ENCODE measurements around the gene PRICKLE1.
A peak's percentile ranks its signal among the peaks of the same experiment; 100 is the strongest.
"Not testable (repeated sequence)": the region's sequence is repeated elsewhere in the genome, so short reads cannot be mapped to it uniquely, and the experiment has no call there.

PRICKLE1 gene

GRCh38 chr12:42552822-42553221 lies 36.7 kb downstream of the PRICKLE1 start:
- no peak for DNase-seq

- DNase-seq = no peak
These were observed 38.7 kb downstream of the PRICKLE1 start for GRCh38 chr12:42550800-42551199.

GRCh38 chr12:42546709-42547108 lies 42.8 kb downstream of the PRICKLE1 start:
- no peak for DNase-seq

GRCh38 chr12:42541965-42542364 lies 47.6 kb downstream of the PRICKLE1 start:
- DNase-seq = no peak

GRCh38 chr12:42541308-42541707 lies 48.2 kb downstream of the PRICKLE1 start:
- not testable (repeated sequence) for DNase-seq

GRCh38 chr12:42539696-42540095 lies 49.9 kb downstream of the PRICKLE1 start:
- no peak for DNase-seq

GRCh38 chr12:42538203-42538602 lies 51.3 kb downstream of the PRICKLE1 start:
- DNase-seq = no peak

- DNase-seq = no peak
These were observed 55.2 kb downstream of the PRICKLE1 start for GRCh38 chr12:42534184-42534838.

GRCh38 chr12:42530284-42530683 lies 59.3 kb downstream of the PRICKLE1 start:
- DNase-seq = no peak

- no peak for DNase-seq
These were observed 64.1 kb downstream of the PRICKLE1 start for GRCh38 chr12:42525444-42525843.

GRCh38 chr12:42524716-42525115 lies 64.8 kb downstream of the PRICKLE1 start:
- no peak for DNase-seq

GRCh38 chr12:42516573-42516972 lies 73.0 kb downstream of the PRICKLE1 start:
- no peak for DNase-seq

- DNase-seq = no peak
These were observed 77.9 kb downstream of the PRICKLE1 start for GRCh38 chr12:42511656-42512055.

GRCh38 chr12:42510823-42511222 lies 78.7 kb downstream of the PRICKLE1 start:
- no peak for DNase-seq

GRCh38 chr12:42508913-42509460 lies 80.6 kb downstream of the PRICKLE1 start:
- no peak for DNase-seq

- no peak for DNase-seq
These were observed 82.0 kb downstream of the PRICKLE1 start for GRCh38 chr12:42507565-42507964.

- no peak for DNase-seq
These were observed 82.5 kb downstream of the PRICKLE1 start for GRCh38 chr12:42507081-42507480.

- peak; percentile 46 for DNase-seq
These were observed 85.5 kb downstream of the PRICKLE1 start for GRCh38 chr12:42504049-42504448.

- DNase-seq = no peak
These were observed 86.9 kb downstream of the PRICKLE1 start for GRCh38 chr12:42502682-42503081.

GRCh38 chr12:42498549-42499247 lies 90.8 kb downstream of the PRICKLE1 start:
- DNase-seq = no peak

- DNase-seq = no peak
These were observed 92.7 kb downstream of the PRICKLE1 start for GRCh38 chr12:42496886-42497285.

GRCh38 chr12:42495244-42495643 lies 94.3 kb downstream of the PRICKLE1 start:
- DNase-seq = no peak

GRCh38 chr12:42492267-42492666 lies 97.3 kb downstream of the PRICKLE1 start:
- no peak for DNase-seq

GRCh38 chr12:42490261-42490842 lies 99.2 kb downstream of the PRICKLE1 start:
- DNase-seq = no peak
